ENCODE data around the gene S100A13. TPM values are rescaled to one million over a fixed set of nuclear protein-coding genes. Genes with fewer than 3 reads are reported as not detected.
A peak's percentile ranks its signal among the peaks of the same experiment; 100 is the strongest.
"Not testable (repeated sequence)": the region's sequence is repeated elsewhere in the genome, so short reads cannot be mapped to it uniquely, and the experiment has no call there.

Gene S100A13
- 100 to 1,000 TPM; 169 to 197 TPM for total RNA-seq
- long read RNA-seq, partial matches to known transcripts = 9 of 10 reads
- long read RNA-seq, other reads (novel, unspliced or antisense) = 0 of 10 reads

DNA sequence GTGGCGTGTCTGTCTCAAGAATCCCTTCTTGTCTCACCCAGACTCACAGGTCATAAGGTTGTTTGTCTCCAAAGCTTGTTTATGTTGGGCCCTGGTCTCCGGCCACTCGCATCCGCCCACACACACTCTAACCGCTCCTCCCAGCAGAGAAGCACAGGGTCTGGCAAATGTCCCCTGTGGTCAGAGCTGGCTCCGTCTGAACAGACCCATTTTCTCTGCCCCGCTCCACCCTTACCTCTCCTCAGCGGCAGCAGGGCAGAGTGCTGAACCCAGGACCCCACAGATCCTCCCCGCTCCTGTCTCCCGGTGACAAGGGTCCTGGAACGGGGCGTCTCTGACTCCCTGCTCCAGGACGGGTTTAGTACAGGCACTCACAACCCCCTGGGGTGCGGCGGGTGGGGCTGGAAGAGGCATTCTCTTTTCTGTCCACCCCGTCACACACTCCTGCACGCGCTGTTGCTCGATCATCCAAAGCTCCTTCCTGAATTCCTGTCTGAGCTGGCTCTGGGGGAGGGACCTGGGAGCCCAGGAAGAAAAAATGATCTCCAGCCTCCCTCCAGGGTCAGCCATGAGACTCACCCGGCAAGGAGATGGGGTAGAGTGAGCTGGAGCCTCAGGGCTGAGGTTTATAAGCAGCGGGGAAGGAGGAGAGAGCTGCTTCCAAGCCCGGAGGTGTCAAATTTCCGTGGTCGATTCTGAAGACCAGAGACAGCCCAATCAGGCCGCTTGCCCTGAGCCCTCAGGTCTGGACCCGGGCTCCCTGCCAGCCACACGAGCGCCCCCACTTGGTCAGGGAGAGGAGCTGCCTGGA is at the start of gene S100A13:
Gene S100A13, minus strand, starts transcription at position 602 of the 811 bp plus-strand sequence. CDS start 1,033 bp downstream, outside the sequence.
- DNase-seq = peak; percentile 84
- intact Hi-C loops (cut with DNase I) = no loop called here
- peak; percentile 79 to 82 for ATAC-seq

DNA sequence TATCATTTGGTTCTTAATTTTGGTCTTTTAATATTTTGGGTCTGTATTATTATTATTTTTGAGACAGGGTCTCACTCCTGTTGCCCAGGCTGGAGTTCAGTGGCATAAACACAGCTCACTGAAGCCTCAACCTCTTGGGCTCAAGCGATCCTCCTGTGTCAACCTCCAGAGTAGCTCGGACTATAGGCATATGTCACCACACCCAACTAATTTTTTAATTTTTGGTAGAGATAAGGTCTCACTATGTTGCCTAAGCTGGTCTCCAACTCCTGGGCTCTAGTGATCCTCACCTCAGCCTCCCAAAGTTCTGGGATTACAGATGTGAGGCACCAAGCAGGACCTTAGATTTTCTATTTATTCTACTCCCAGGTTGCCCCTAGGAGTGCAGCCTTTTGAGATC is 46.2 kb upstream of the S100A13 start:
- DNase-seq = no peak
- no peak for ATAC-seq
- intact Hi-C loops (cut with DNase I) = loop anchor here in 1 of 2 donors (10.0 kb wide), 1 partner anchor 311 kb away; the partner anchor contains the start of gene RAB13

- DNase-seq = peak; percentile 45
- intact Hi-C loops (cut with DNase I) = loop anchor here in 1 of 2 donors (10.0 kb wide), 1 partner anchor 313 kb away; the partner anchor contains the start of gene RAB13
- ATAC-seq = peak; percentile 45 to 67
Measured at GRCh38 chr1:153671628-153672353, 44.5 kb upstream of the S100A13 start.

DNA sequence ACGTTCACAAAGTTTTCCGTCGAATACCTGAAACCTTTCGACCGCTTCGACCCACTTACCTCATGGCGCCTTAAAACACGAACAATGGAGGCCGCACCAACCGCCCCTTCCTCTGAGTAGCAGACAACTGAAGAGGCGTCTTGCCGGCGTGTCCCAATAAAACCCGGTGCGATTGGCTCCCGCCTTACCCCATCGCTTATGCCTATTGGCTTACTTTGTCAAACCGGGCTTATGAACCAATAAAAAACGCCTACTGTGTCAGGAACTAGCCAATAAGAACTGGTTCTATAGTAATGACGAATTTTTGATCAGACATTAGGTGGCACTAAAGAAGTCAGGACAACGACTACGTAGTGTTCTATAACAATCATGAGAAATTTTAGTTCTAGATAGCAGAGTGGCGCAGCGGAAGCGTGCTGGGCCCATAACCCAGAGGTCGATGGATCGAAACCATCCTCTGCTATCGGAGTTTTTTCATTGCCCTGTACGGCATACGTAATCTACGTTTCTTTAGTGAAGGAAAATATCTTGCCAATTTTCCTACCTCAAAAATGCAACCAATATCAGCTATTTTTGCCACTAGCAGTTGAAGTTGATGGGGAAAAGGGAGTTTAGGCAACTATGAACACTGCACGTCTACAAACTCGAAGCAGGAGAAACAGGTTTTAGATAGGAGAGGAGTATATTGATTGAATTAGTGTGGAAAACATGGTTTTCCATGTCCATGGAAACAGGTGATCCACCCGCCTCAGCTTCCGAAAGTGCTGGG is 43.7 kb upstream of the S100A13 start, which contains the start of gene ILF2:
Gene ILF2, minus strand, starts transcription at position 135 of the 769 bp plus-strand sequence. Its CDS starts 71 bp downstream, at position 64.
- intact Hi-C loops (cut with DNase I) = loop anchor here in 1 of 2 donors (10.0 kb wide), 1 partner anchor 314 kb away; the partner anchor contains the start of gene RAB13

DNA sequence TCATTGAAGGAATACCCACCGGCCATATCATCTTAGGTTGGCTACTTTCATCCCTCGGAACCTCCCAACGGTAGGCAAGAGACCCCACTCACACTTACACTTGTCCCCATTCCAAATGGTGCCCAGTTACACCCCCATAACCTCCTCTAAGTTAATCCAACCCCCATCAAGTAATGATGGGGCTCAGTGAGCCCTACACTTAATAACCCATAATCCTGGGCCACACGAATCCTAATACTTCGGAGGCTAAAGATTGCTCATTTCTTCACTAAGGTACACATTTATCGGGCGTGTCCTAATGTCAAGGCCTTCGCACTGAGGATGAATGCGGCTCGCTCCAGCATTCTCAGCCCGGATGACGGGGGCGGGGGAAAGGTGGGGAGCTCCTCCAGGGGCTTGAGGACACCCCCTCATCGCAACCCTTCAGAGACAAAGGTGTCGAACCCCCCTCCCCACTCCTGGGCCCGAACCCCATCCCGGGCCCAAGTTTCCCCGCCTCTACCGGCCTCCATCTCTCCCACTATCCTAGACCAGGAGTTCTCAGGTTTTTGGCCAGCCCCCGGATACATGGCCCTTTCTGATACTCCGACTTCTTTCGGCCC is 43.1 kb upstream of the S100A13 start:
- intact Hi-C loops (cut with DNase I) = loop anchor here in 1 of 2 donors (10.0 kb wide), 1 partner anchor 314 kb away; the partner anchor contains the start of gene RAB13
- DNase-seq (peak; percentile 38), ATAC-seq (peak; percentile 7 to 21)

More for the DNA sequence above, 43.7 kb upstream of the S100A13 start, which contains the start of gene ILF2:
- DNase-seq (peak; percentile 97), ATAC-seq (peak; percentile 96 to 97)

DNA sequence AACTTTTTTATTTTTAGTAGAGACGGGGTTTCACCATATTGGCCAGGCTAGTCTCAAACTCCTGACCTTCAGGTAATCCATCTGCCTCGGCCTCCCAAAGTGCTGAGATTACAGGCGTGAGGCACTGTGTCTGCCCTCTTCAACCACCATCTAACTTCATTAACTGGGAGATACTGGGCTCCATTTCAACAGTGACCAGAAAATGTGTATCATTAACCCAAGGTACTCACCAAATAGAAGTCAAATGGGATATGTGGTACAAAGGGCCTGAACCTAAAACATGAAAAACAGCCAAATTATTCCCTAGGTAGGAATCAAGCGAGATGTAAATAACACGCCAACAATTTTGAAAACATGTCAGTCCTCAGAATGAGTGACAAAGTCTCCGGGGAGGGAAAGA is 42.3 kb upstream of the S100A13 start:
- ATAC-seq (no peak), DNase-seq (no peak)
- intact Hi-C loops (cut with DNase I) = loop anchor here (10.0 kb wide), 2 partner anchors 95 to 315 kb away; partner anchors contain the start of gene RAB13 (in 1 of the 2)

DNA sequence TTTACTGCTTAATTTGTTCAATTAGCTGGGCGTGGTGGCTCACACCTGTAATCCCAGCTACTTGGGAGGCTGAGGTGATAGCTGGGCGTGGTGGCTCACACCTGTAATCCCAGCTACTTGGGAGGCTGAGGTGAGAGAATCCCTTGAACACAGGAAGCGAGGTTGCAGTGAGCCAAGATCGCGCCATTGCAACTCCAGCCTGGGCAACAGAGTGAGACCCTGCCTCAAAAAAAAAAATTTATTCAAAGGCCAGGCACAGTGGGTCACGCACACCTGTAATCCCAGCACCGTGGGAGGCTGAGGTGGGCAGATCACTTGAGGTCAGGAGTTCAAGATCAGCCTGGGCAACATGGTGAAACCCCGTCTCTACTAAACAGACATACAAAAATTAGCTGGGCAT is 41.4 kb upstream of the S100A13 start:
- DNase-seq, ATAC-seq: not testable (repeated sequence)
- intact Hi-C loops (cut with DNase I) = loop anchor here in 1 of 2 donors (10.0 kb wide), 1 partner anchor 94 kb away; no protein-coding TSS in a partner anchor

GRCh38 chr1:153667439-153667838 is 40.1 kb upstream of the S100A13 start:
- intact Hi-C loops (cut with DNase I) = loop anchor here in 1 of 2 donors (10.0 kb wide), 1 partner anchor 93 kb away; no protein-coding TSS in a partner anchor
- DNase-seq (no peak), ATAC-seq (no peak)

DNA sequence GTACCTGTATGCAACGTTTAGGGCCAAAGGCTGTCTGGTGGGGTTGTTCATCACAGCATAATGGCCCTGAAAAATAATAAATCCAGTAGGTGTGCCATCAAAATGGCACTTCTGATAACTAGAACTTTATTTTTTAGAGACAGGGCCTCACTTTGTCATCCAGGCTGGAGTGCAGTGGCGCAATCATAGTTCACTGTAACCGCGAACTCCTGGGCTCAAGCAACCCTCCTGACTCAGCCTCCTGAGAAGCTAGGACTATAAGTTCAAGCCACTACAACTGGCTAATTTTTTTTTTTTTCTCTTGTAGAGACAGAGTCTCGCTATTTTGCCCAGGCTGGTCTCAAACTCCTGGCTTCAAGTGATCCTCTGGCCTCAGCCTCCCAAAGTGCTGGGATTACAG is 35.9 kb upstream of the S100A13 start:
- intact Hi-C loops (cut with DNase I) = loop anchor here in 1 of 2 donors (10.0 kb wide), 1 partner anchor 88 kb away; no protein-coding TSS in a partner anchor
- ATAC-seq = no peak

GRCh38 chr1:153662269-153662668 is 35.0 kb upstream of the S100A13 start:
- intact Hi-C loops (cut with DNase I) = loop anchor here in 1 of 2 donors (10.0 kb wide), 1 partner anchor 87 kb away; no protein-coding TSS in a partner anchor
- DNase-seq (no peak), ATAC-seq (no peak)

More for the DNA sequence above, 35.9 kb upstream of the S100A13 start:
- no peak for DNase-seq

DNA sequence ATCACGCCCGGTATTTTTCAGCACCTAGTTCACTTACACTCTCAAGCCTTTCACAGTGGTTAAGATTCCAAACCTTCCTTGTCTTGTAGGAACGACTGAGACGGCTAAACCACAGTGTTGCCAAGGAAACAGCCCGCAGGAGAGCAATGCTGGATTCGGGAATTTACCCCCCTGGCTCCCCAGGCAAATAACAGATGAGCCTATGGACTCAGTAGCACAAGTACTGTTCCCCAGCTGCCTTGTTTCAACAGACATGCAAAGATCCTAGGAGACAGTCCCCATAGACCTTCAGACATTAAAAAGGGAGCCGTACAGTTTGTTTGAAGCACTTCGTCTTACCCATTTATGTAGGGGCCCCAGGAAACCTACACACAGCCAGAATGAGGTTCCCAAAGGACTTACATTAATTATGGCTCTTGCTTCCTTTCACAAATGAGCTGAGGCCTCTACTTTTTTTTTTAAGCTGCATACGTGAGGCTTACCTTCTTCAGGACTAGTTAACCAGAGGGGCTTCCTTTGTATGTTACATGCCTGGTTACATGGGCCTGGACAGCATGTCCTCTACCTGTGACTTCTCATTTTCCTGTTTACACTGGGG is 33.9 kb upstream of the S100A13 start:
- ATAC-seq (no peak), DNase-seq (no peak)
- intact Hi-C loops (cut with DNase I) = loop anchor here in 1 of 2 donors (10.0 kb wide), 1 partner anchor 86 kb away; no protein-coding TSS in a partner anchor

DNA sequence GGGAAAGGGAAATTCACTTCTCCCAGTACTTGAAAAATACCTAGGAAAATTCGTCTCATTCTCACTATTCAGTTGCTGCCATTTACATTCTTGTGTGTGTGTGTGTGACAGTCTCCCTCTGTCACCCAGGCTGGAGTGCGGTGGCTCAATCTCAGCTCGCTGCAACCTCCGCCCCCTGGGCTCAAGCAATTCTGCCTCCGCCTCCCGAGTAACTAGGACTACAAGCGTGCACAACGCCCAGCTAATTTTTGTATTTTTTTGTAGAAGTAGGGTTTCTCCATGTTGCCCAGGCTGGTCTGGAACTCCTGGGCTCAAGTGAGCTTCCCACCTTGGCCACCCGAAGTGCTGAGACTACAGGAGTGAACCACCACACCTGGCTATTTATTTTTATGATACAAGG is 32.4 kb upstream of the S100A13 start:
- intact Hi-C loops (cut with DNase I) = loop anchor here in 1 of 2 donors (10.0 kb wide), 1 partner anchor 85 kb away; no protein-coding TSS in a partner anchor
- ATAC-seq (no peak), DNase-seq (no peak)

- ATAC-seq (no peak), DNase-seq (no peak)
- intact Hi-C loops (cut with DNase I) = no loop called here
Measured at GRCh38 chr1:153659175-153659534, 31.9 kb upstream of the S100A13 start.

GRCh38 chr1:153658400-153659174 is 31.3 kb upstream of the S100A13 start, which contains the start of gene SNAPIN:
TSS of gene SNAPIN (plus strand) at chr1:153658703. CDS start at chr1:153658744, 41 bp downstream.
- peak; percentile 94 for DNase-seq
- intact Hi-C loops (cut with DNase I) = no loop called here
- peak; percentile 98 for ATAC-seq

DNA sequence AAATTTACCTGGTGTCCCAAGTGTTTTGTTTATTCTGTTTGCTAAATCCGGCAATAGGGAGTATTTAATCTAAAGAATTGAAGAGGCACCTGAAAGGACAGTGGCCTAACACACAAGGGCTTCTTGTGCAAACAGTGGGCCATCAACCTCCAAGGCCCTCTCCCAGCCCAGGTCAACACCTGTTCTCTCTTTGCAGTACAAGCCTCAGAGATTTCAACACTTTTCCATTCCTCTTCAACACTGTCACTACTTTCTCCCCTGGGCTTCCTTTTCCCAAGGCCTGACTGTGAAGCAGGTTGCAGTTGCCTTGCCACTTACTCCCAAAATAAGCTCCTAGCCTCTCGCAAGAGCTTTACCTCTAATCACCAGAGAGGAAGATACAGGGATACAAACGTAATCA is 28.0 kb upstream of the S100A13 start:
- no peak for ATAC-seq
- intact Hi-C loops (cut with DNase I) = no loop called here
- DNase-seq = no peak

DNA sequence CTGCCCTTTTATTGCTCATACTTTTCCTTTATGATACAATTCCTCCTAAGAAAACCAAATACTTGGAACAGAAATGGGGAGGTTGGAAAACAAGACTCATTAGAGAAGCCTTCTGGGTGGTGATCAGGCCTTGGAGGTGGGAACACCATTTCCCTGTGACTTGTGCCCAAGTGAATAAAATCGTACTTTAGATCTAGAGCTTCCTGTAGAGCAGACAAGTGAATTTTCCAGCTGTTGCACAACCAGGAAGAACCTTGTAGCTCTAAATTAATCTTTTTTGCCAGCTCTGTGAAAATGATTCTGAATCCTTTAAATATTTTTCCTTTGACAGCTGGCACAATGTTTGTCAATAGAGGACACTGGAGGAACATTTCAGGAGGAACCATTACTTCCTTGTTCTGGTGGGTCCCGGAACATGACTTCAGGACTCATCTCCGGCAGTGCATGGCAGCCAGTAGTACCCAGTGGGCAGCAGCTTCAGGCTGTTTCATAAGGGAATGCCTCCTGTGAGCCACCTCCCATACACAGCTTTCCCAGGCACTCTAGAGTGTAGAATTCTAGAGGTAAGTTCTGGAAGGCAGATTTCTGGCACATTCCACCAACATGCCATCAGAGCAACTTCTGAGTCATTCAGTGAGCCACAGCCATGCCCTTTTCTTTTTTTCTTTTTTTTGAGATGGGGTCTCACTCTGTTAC is 25.6 kb upstream of the S100A13 start:
- DNase-seq (no peak), ATAC-seq (peak in 1 of 2 donors; percentile 36)
- intact Hi-C loops (cut with DNase I) = no loop called here

Measured in left cardiac atrium (tissue), 4 donors.